GM12878 (cell line): Measurements from ENCODE around the gene FAM13C. TPM values are rescaled to one million over a fixed set of nuclear protein-coding genes. Genes with fewer than 3 reads are reported as not detected.

Experiments used
- ATAC-seq: fragments of 200-7000 bp; cut with Tn5 transposase; 3 replicates; pipeline ENCODE4 v1.9.1; 2020; ENCODE audit warnings: mild to moderate bottlenecking, moderate library complexity
- BruUV-seq: library from RNA; stranded (reverse); fragments of 400-500 nt; replicated peaks from 2 replicates; lab custom pipeline; 2021; lab: Mats Ljungman, UMichigan
- CTCF ChIA-PET: fragments of 300-600 bp; sonication (Branson Sonifier 250); formaldehyde crosslinking; extraction: SDS; loops from one replicate; lab custom pipeline; 2021; ENCODE audit warnings: inconsistent platforms; lab: Yijun Ruan, JAX
- POLR2A ChIA-PET: fragments of 350-600 bp; formaldehyde crosslinking; extraction: SDS; loops from one replicate; lab custom pipeline; 2021; ENCODE audit warnings: inconsistent platforms; lab: Charles Lee
- RAD21 ChIA-PET: fragments of 300-600 bp; sonication (Branson Sonifier 250); formaldehyde crosslinking; loops from one replicate; lab custom pipeline; 2023; ENCODE audit warnings: antibody characterized with exemption; ENCODE audit not compliant: unreplicated experiment; lab: Charles Lee
- SMC1A ChIA-PET: fragments of 300-600 bp; sonication (Branson Sonifier 250); formaldehyde crosslinking; loops from one replicate; lab custom pipeline; 2023; ENCODE audit not compliant: unreplicated experiment, uncharacterized antibody; lab: Charles Lee
- DNase-seq: peaks from one replicate; pipeline ENCODE4 v3.0.0-alpha.2; 2011; ENCODE audit warnings: low read depth, low spot score
- FAIRE-seq: peaks from 3 replicates; lab custom pipeline; 2011; peaks lifted over from hg19 to GRCh38; lab: Jason Lieb, UNC
- H2AFZ ChIP-seq: 2 replicates; pipeline ENCODE4 v1.6.0; 2011; ENCODE audit warnings: low read depth, low read length, control low read depth; ENCODE audit not compliant: control insufficient read depth
- H3K27ac ChIP-seq: 2 replicates; pipeline ENCODE4 v1.5.1; 2011; ENCODE audit warnings: control low read depth; ENCODE audit not compliant: control insufficient read depth, insufficient read depth
- H3K27me3 ChIP-seq, 2 experiments: replicated peaks in 1 of 2; 2 replicates each; pipeline versions ENCODE4 v1.6.0 to v1.6.1; 2011; ENCODE audit warnings: low read length in 1 of 2; ENCODE audit not compliant: control insufficient read depth in 2 of 2, insufficient read depth in 2 of 2
- H3K36me3 ChIP-seq, 2 experiments: 2 replicates each; pipeline ENCODE4 v1.5.1; 2011; ENCODE audit warnings: low read length in 1 of 2; ENCODE audit not compliant: control insufficient read depth in 2 of 2, insufficient read depth in 2 of 2
- H3K4me1 ChIP-seq: 2 replicates; pipeline ENCODE4 v1.6.1; 2011; ENCODE audit warnings: mild to moderate bottlenecking, low read length, moderate library complexity, mixed read lengths; ENCODE audit not compliant: control insufficient read depth, insufficient read depth
- H3K4me2 ChIP-seq: 2 replicates; pipeline ENCODE4 v1.6.0; 2011; ENCODE audit warnings: control low read depth; ENCODE audit not compliant: control insufficient read depth, insufficient read depth
- H3K4me3 ChIP-seq: fragments of 200-600 bp; sonication (generic); 2 replicates; pipeline ENCODE4 v1.5.1; 2016
- H3K79me2 ChIP-seq: 2 replicates; pipeline ENCODE4 v1.6.0; 2011; ENCODE audit warnings: low read length; ENCODE audit not compliant: control insufficient read depth, insufficient read depth
- H3K9ac ChIP-seq: 2 replicates; pipeline ENCODE4 v1.8.0; 2011; ENCODE audit warnings: low read length, control low read depth, mixed read lengths; ENCODE audit not compliant: control insufficient read depth, insufficient read depth
- H3K9me3 ChIP-seq: replicated peaks from 3 replicates; pipeline ENCODE4 v1.5.1; 2011; ENCODE audit warnings: mild to moderate bottlenecking, low read length; ENCODE audit not compliant: control insufficient read depth, insufficient read depth
- H4K20me1 ChIP-seq: 2 replicates; pipeline ENCODE4 v1.6.0; 2011; ENCODE audit not compliant: control insufficient read depth, insufficient read depth
- CEBPB ChIP-seq, 2 experiments: fragments of 150-350 bp in 1 of 2; IDR thresholded peaks; 2 replicates each; pipeline ENCODE4 v1.6.1; 2012 to 2014; ENCODE audit warnings: low read depth in 2 of 2, low read length in 2 of 2, borderline replicate concordance in 1 of 2, inconsistent platforms in 1 of 2
- DPF2 ChIP-seq: fragments of 450-650 bp; IDR thresholded peaks from 2 replicates; pipeline ENCODE4 v1.6.1; 2017; ENCODE audit warnings: mild to moderate bottlenecking
- E2F4 ChIP-seq: IDR thresholded peaks from 2 replicates; pipeline ENCODE4 v1.6.1; 2012; ENCODE audit warnings: low read depth, low read length, improper control_type of control experiment
- ELK1 ChIP-seq: IDR thresholded peaks from 2 replicates; pipeline ENCODE4 v1.6.1; 2012; ENCODE audit warnings: low read depth, low read length, improper control_type of control experiment
- FOXM1 ChIP-seq: IDR thresholded peaks from 2 replicates; pipeline ENCODE4 v1.6.1; 2012; ENCODE audit warnings: low read depth, mild to moderate bottlenecking, inconsistent platforms, low read length, moderate library complexity
- NR2C2 ChIP-seq: IDR thresholded peaks from 2 replicates; pipeline ENCODE4 v1.6.1; 2011; ENCODE audit warnings: borderline replicate concordance, low read depth; ENCODE audit not compliant: control insufficient read depth, insufficient read length
- NR2F1 ChIP-seq: fragments of 450-650 bp; conservative IDR thresholded peaks from 2 replicates; pipeline ENCODE4 v1.6.1; 2017; ENCODE audit warnings: mild to moderate bottlenecking
- POLR2AphosphoS5 ChIP-seq: IDR thresholded peaks from 2 replicates; pipeline ENCODE4 v1.6.1; 2011; ENCODE audit warnings: mild to moderate bottlenecking, low read length, inconsistent platforms
- RAD21 ChIP-seq: IDR thresholded peaks from 2 replicates; pipeline ENCODE4 v1.6.1; 2011; ENCODE audit warnings: mild to moderate bottlenecking, low read depth, low read length, moderate library complexity; ENCODE audit not compliant: insufficient read depth
- REST ChIP-seq: IDR thresholded peaks from 2 replicates; pipeline ENCODE4 v1.6.1; 2012; ENCODE audit warnings: mild to moderate bottlenecking, low read depth, low read length
- SKIL ChIP-seq: fragments of 450-650 bp; IDR thresholded peaks from 2 replicates; pipeline ENCODE4 v1.6.1; 2017; ENCODE audit warnings: mild to moderate bottlenecking, low read depth, inconsistent platforms; ENCODE audit not compliant: poor library complexity, severe bottlenecking
- WGBS: methylation state at CpG from one replicate; pipeline ENCODE4 v1.1.6; 2016; ENCODE audit warnings: low lambda C conversion rate; ENCODE audit not compliant: insufficient replicate concordance, insufficient coverage; ENCODE audit errors: missing lambda C conversion rate; 5-methylcytosine and 5-hydroxymethylcytosine counted together
- in situ Hi-C: fragments of 300-500 bp; cut with MboI; formaldehyde crosslinking; loops from 9 replicates; pipeline ENCODE4 v1.14.3; 2018; ENCODE audit warnings: mixed read lengths
- intact Hi-C: fragments of 100-400 bp; cut with micrococcal nuclease; formaldehyde crosslinking; loops from one replicate; pipeline ENCODE4 v1.14.2; 2022; ENCODE audit not compliant: unreplicated experiment
- polyA plus RNA-seq, 11 experiments: library from polyadenylated mRNA; depleted of rRNA in 4 of 11; unstranded in 6 of 11; stranded (reverse) in 5 of 11; fragments of >200 nt; fragmentation: Nextera tagmentation in 4 of 11; fragmentation: Illumina TruSeq in 1 of 11; extraction: Ambion mirVana in 4 of 11; extraction: Trizol in 1 of 11; gene quantifications; 1 replicate in 1 of 11; 2 replicates in 10 of 11; pipeline versions ENCODE4 v1.2.1 to v1.2.3, GENCODE V29; 2011 to 2016; ENCODE audit warnings: inconsistent platforms in 2 of 11, missing spikeins in 2 of 11, low read depth in 1 of 11
- total RNA-seq, 4 experiments: library from RNA; depleted of rRNA in 3 of 4; stranded (reverse); fragments of >200 nt in 3 of 4; fragmentation: Illumina TruSeq in 1 of 4; extraction: Trizol in 1 of 4; gene quantifications; 2 replicates each; pipeline versions ENCODE4 v1.2.1 to v1.2.3, GENCODE V29; 2013 to 2021
- TF ChIP-seq, protein P1 (sequence below): fragments of 450-650 bp; IDR thresholded peaks from 2 replicates; pipeline ENCODE4 v1.6.1; 2014; ENCODE audit warnings: mild to moderate bottlenecking
- TF ChIP-seq, protein P2 (sequence below): fragments of 450-650 bp; IDR thresholded peaks from 2 replicates; pipeline ENCODE4 v1.6.1; 2017; ENCODE audit warnings: low read depth, mild to moderate bottlenecking, moderate library complexity

FAM13C gene
- total and polyA plus RNA-seq, 10 of the 15 experiments (the other 5 are each of a cell fraction or from before 2014, with no cell fraction given) = 0.04 to 0.31 (median 0.13) TPM; not detected in 5

DNA sequence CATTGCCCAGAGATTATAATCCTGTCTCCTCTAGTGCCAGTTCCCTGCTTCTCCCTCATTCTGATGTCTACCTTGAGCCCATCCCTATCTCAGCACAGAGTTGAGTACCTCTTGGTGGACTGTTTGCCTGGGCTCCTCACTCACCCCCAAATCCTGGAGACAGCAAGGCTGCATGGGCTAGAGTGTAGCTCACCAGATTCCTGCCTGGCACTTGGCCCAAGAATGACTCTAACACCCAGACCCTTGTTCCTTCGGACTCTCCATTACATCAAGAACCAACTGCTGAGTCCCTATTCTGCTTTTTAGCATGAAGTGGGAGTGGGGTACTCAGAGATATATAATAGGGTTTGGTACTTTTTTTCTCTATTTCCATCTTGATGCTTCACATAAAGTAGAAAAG is 22.1 kb downstream of the FAM13C start:
- WGBS = 0% methylated on average over 1 of the region's 1 CpG
- no peak for FAIRE-seq
- TF ChIP-seq SKIL (no peak), FOXM1 (no peak), CEBPB (IDR thresholded peaks at IDR 0.05; ENCODE audit: borderline replicate concordance in 1 of 2, low read depth in 2 of 2, low read length in 2 of 2) (no peak), REST (no peak), NR2F1 (no peak), DPF2 (no peak), POLR2AphosphoS5 (no peak), ELK1 (no peak), E2F4 (no peak), RAD21 (no peak), NR2C2 (no peak)
- TF ChIP-seq, protein P1, sequence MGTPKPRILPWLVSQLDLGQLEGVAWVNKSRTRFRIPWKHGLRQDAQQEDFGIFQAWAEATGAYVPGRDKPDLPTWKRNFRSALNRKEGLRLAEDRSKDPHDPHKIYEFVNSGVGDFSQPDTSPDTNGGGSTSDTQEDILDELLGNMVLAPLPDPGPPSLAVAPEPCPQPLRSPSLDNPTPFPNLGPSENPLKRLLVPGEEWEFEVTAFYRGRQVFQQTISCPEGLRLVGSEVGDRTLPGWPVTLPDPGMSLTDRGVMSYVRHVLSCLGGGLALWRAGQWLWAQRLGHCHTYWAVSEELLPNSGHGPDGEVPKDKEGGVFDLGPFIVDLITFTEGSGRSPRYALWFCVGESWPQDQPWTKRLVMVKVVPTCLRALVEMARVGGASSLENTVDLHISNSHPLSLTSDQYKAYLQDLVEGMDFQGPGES = no peak
- TF ChIP-seq, protein P2, sequence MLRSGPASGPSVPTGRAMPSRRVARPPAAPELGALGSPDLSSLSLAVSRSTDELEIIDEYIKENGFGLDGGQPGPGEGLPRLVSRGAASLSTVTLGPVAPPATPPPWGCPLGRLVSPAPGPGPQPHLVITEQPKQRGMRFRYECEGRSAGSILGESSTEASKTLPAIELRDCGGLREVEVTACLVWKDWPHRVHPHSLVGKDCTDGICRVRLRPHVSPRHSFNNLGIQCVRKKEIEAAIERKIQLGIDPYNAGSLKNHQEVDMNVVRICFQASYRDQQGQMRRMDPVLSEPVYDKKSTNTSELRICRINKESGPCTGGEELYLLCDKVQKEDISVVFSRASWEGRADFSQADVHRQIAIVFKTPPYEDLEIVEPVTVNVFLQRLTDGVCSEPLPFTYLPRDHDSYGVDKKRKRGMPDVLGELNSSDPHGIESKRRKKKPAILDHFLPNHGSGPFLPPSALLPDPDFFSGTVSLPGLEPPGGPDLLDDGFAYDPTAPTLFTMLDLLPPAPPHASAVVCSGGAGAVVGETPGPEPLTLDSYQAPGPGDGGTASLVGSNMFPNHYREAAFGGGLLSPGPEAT = no peak

More for the DNA sequence above, 22.1 kb downstream of the FAM13C start:
- DNase-seq = no peak
- H3K27me3 ChIP-seq = 0 out of 4 replicates have a peak, but pooled peaks cover 0 to 1% of the 10 kb centered on the region in 2 experiments
- H3K4me3 ChIP-seq = no peak overlapping the region
- H3K79me2 ChIP-seq = no peaks in the 10 kb centered on the region
- H3K9me3 ChIP-seq = no peaks in the 10 kb centered on the region
- intact Hi-C loops (no loop called here), in situ Hi-C loops (no loop called here)
- no peak for ATAC-seq
- H3K4me2 ChIP-seq = no peak overlapping the region
- ChIA-PET POLR2A (no interaction called here), RAD21 (no interaction called here), SMC1A (no interaction called here), CTCF (no interaction called here)
- no peaks in the 10 kb centered on the region for H3K36me3 ChIP-seq
- H4K20me1 ChIP-seq = no peaks in the 10 kb centered on the region
- BruUV-seq = no TSS peak
- H3K9ac ChIP-seq = no peak overlapping the region
- H2AFZ ChIP-seq = no peak overlapping the region
- H3K4me1 ChIP-seq = no peaks in the 10 kb centered on the region
- H3K27ac ChIP-seq = no peak overlapping the region
